Ectodermal cell (in vitro differentiated cells): ENCODE data around the gene LIPF. TPM values are rescaled to one million over a fixed set of nuclear protein-coding genes. Genes with fewer than 3 reads are reported as not detected.

Source experiments
- H3K27ac ChIP-seq: 2 replicates; pipeline ENCODE4 v1.7.0; 2013; ENCODE audit warnings: mild to moderate bottlenecking, low read depth, low read length; ENCODE audit not compliant: insufficient read depth, poor library complexity, severe bottlenecking
- H3K27me3 ChIP-seq: 2 replicates; pipeline ENCODE4 v1.7.0; 2013; ENCODE audit warnings: mild to moderate bottlenecking, low read length; ENCODE audit not compliant: insufficient read depth, control insufficient read depth, poor library complexity, severe bottlenecking
- H3K36me3 ChIP-seq: one replicate; pipeline ENCODE4 v1.7.0; 2013; ENCODE audit warnings: low read length; ENCODE audit not compliant: control insufficient read depth, insufficient read depth
- H3K4me1 ChIP-seq: one replicate; pipeline ENCODE4 v1.7.0; 2013; ENCODE audit warnings: low read length; ENCODE audit not compliant: control insufficient read depth, insufficient read depth
- H3K4me3 ChIP-seq: 2 replicates; pipeline ENCODE4 v1.7.0; 2013; ENCODE audit warnings: low read depth, low read length, control low read depth; ENCODE audit not compliant: insufficient read depth
- H3K9me3 ChIP-seq: 2 replicates; pipeline ENCODE4 v1.7.0; 2013; ENCODE audit warnings: mild to moderate bottlenecking, low read length, moderate library complexity; ENCODE audit not compliant: control insufficient read depth
- WGBS, 2 experiments: methylation state at CpG; one replicate each; pipeline ENCODE4 v1.1.7; 2013; ENCODE audit warnings: missing lambda C conversion rate in 2 of 2; 5-methylcytosine and 5-hydroxymethylcytosine counted together
- polyA plus RNA-seq, 4 experiments: library from polyadenylated mRNA; stranded (reverse); fragments of 50-300 nt; gene quantifications; one replicate each; pipeline ENCODE4 v1.2.3, GENCODE V29; 2013

LIPF gene
- not detected for polyA plus RNA-seq (2013, experiment 1 of 4)
- polyA plus RNA-seq (2013, experiment 2 of 4): not detected
- not detected for polyA plus RNA-seq (2013, experiment 3 of 4)
- not detected for polyA plus RNA-seq (2013, experiment 4 of 4)

- Histone ChIP-seq H3K4me1 (no peaks in the 10 kb centered on the region), H3K27me3 (no peaks in the 10 kb centered on the region), H3K9me3 (no peaks in the 10 kb centered on the region), H3K36me3 (no peaks in the 10 kb centered on the region), H3K27ac (no peak within 1 kb of the TSS), H3K4me3 (no peak within 1 kb of the TSS)
- 90% methylated on average over 1 of the region's 1 CpG; no CpG with 5 or more reads in 1 of the 2 experiments for WGBS, 2 experiments
Observed at GRCh38 chr10:88664142-88664541, at the start of gene LIPF. LIPF (plus strand) TSS chr10:88664442; CDS start chr10:88667298, 2,856 bp downstream.

GRCh38 chr10:88616250-88616977 is 47.8 kb upstream of the LIPF start:
- Histone ChIP-seq H3K36me3 (no peaks in the 10 kb centered on the region), H3K4me1 (no peaks in the 10 kb centered on the region), H3K4me3 (no peak overlapping the region), H3K27me3 (no peaks in the 10 kb centered on the region), H3K9me3 (no peaks in the 10 kb centered on the region), H3K27ac (no peak overlapping the region)
- WGBS, 2 experiments: 95 to 96% methylated on average over 18 of the region's 18 CpGs

GRCh38 chr10:88617772-88618300 is 46.4 kb upstream of the LIPF start:
- Histone ChIP-seq H3K27me3 (no peaks in the 10 kb centered on the region), H3K9me3 (no peaks in the 10 kb centered on the region), H3K27ac (no peak overlapping the region), H3K4me3 (no peak overlapping the region), H3K36me3 (no peaks in the 10 kb centered on the region), H3K4me1 (no peaks in the 10 kb centered on the region)
- WGBS, 2 experiments: 89 to 90% methylated on average over 1 of the region's 1 CpG

- Histone ChIP-seq H3K27ac (no peak overlapping the region), H3K9me3 (no peaks in the 10 kb centered on the region), H3K36me3 (no peaks in the 10 kb centered on the region), H3K4me1 (no peaks in the 10 kb centered on the region), H3K4me3 (no peak overlapping the region), H3K27me3 (no peaks in the 10 kb centered on the region)
- WGBS, 2 experiments: 93 to 100% methylated on average over 1 of the region's 1 CpG
Observed at GRCh38 chr10:88618496-88618895, 45.7 kb upstream of the LIPF start.

GRCh38 chr10:88620441-88620840 is 43.8 kb upstream of the LIPF start:
- Histone ChIP-seq H3K36me3 (no peaks in the 10 kb centered on the region), H3K4me1 (no peaks in the 10 kb centered on the region), H3K27me3 (no peaks in the 10 kb centered on the region), H3K4me3 (no peak overlapping the region), H3K9me3 (no peaks in the 10 kb centered on the region), H3K27ac (no peak overlapping the region)
- WGBS, 2 experiments: 89% methylated on average over 1 of the region's 1 CpG; no CpG with 5 or more reads in 1 of the 2 experiments

GRCh38 chr10:88623835-88624234 is 40.4 kb upstream of the LIPF start:
- H3K36me3 ChIP-seq: no peaks in the 10 kb centered on the region
- no peak overlapping the region for H3K27ac ChIP-seq
- 83 to 94% methylated on average over 2 of the region's 2 CpGs for whole genome bisulfite sequencing, 2 experiments
- no peaks in the 10 kb centered on the region for H3K9me3 ChIP-seq
- no peaks in the 10 kb centered on the region for H3K4me1 ChIP-seq
- H3K4me3 ChIP-seq: no peak overlapping the region
- H3K27me3 ChIP-seq: no peaks in the 10 kb centered on the region

- no peak overlapping the region for H3K4me3 ChIP-seq
Observed at GRCh38 chr10:88624840-88625239, 39.4 kb upstream of the LIPF start.

GRCh38 chr10:88640186-88640585 is 24.1 kb upstream of the LIPF start:
- WGBS, 2 experiments: 84 to 93% methylated on average over 2 of the region's 2 CpGs
- Histone ChIP-seq H3K4me3 (no peak overlapping the region), H3K9me3 (no peaks in the 10 kb centered on the region), H3K27ac (no peak overlapping the region), H3K27me3 (no peaks in the 10 kb centered on the region), H3K36me3 (no peaks in the 10 kb centered on the region), H3K4me1 (no peaks in the 10 kb centered on the region)

More at GRCh38 chr10:88624840-88625239, 39.4 kb upstream of the LIPF start:
- no peaks in the 10 kb centered on the region for H3K36me3 ChIP-seq
- no peaks in the 10 kb centered on the region for H3K9me3 ChIP-seq
- H3K4me1 ChIP-seq: no peaks in the 10 kb centered on the region
- H3K27me3 ChIP-seq: no peaks in the 10 kb centered on the region
- no peak overlapping the region for H3K27ac ChIP-seq

- 90% methylated on average over 5 to 6 of the region's 6 CpGs for WGBS, 2 experiments
- Histone ChIP-seq H3K4me1 (no peaks in the 10 kb centered on the region), H3K27me3 (no peaks in the 10 kb centered on the region)
Observed at GRCh38 chr10:88642209-88642608, 22.0 kb upstream of the LIPF start.

GRCh38 chr10:88642963-88643362 is 21.3 kb upstream of the LIPF start:
- Histone ChIP-seq H3K27ac (no peak overlapping the region), H3K4me1 (no peaks in the 10 kb centered on the region), H3K4me3 (no peak overlapping the region), H3K27me3 (no peaks in the 10 kb centered on the region), H3K36me3 (no peaks in the 10 kb centered on the region), H3K9me3 (no peaks in the 10 kb centered on the region)

More at GRCh38 chr10:88642209-88642608, 22.0 kb upstream of the LIPF start:
- H3K36me3 ChIP-seq: no peaks in the 10 kb centered on the region
- no peaks in the 10 kb centered on the region for H3K9me3 ChIP-seq
- no peak overlapping the region for H3K4me3 ChIP-seq
- no peak overlapping the region for H3K27ac ChIP-seq
